ENCODE results near the gene TNFRSF19. TPM values are rescaled to one million over a fixed set of nuclear protein-coding genes. Genes with fewer than 3 reads are reported as not detected.

TNFRSF19 gene
- total RNA-seq, 1 donor from 2014 or later: 19.0 TPM

DNA sequence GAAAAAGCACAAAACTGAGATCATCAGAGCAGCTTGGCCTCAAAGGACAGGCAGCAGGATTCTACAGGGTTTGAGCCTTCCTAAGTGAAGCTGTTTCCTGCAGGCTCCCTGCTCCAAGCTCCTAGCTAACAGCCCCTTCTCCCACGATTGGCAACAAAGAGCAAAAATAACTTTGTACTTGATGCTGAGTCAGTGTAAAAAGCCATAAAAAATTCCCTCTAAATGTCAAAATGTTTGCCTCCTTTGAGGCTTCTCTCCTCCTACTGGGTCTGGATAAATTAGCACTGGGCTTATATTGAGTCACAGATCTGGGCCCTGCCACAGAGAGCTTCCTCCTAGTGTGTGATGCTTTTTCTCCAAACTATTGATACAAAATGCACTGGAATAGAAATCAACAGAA is 153.3 kb downstream of the TNFRSF19 start:
- no peaks in the 10 kb centered on the region for H3K27me3 Mint-ChIP-seq
- H3K9me3 Mint-ChIP-seq (ENCODE audit: low read depth): no peaks in the 10 kb centered on the region
- TF ChIP-seq, protein P1, sequence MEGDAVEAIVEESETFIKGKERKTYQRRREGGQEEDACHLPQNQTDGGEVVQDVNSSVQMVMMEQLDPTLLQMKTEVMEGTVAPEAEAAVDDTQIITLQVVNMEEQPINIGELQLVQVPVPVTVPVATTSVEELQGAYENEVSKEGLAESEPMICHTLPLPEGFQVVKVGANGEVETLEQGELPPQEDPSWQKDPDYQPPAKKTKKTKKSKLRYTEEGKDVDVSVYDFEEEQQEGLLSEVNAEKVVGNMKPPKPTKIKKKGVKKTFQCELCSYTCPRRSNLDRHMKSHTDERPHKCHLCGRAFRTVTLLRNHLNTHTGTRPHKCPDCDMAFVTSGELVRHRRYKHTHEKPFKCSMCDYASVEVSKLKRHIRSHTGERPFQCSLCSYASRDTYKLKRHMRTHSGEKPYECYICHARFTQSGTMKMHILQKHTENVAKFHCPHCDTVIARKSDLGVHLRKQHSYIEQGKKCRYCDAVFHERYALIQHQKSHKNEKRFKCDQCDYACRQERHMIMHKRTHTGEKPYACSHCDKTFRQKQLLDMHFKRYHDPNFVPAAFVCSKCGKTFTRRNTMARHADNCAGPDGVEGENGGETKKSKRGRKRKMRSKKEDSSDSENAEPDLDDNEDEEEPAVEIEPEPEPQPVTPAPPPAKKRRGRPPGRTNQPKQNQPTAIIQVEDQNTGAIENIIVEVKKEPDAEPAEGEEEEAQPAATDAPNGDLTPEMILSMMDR (IDR thresholded peaks at IDR 0.05; ENCODE audit: unreplicated experiment): no peak
- no peak overlapping the region for H3K27ac Mint-ChIP-seq
- no peak for DNase-seq (ENCODE audit: low spot score, unreplicated experiment)
- no peaks in the 10 kb centered on the region for H3K36me3 Mint-ChIP-seq (ENCODE audit: insufficient read depth)
- H3K4me1 Mint-ChIP-seq (ENCODE audit: low read depth): no peaks in the 10 kb centered on the region
- no peak overlapping the region for H3K4me3 Mint-ChIP-seq (ENCODE audit: low read depth)

- Mint-ChIP-seq H3K4me1 (ENCODE audit: low read depth) (no peaks in the 10 kb centered on the region), H3K4me3 (ENCODE audit: low read depth) (no peak overlapping the region), H3K27ac (no peak overlapping the region), H3K27me3 (no peaks in the 10 kb centered on the region), H3K9me3 (ENCODE audit: low read depth) (no peaks in the 10 kb centered on the region), H3K36me3 (ENCODE audit: insufficient read depth) (peaks cover 2% of the 10 kb centered on the region)
- DNase-seq (ENCODE audit: low spot score, unreplicated experiment): no peak
- TF ChIP-seq, protein P1 (IDR thresholded peaks at IDR 0.05; ENCODE audit: unreplicated experiment): no peak
Observed at GRCh38 chr13:23724196-23724970, 154.2 kb downstream of the TNFRSF19 start.

Other genes with a start within 250 kb of the TNFRSF19 start
- 7.1 and 9.3 TPM in 2 replicates for gene SACS, start 136.7 kb upstream of the TNFRSF19 start, total RNA-seq

All from progenitor cell of endocrine pancreas (in vitro differentiated cells).